GM21423 (cell line): Measurements from ENCODE around the gene ATAD3B.
"Not testable (repeated sequence)": the region's sequence is repeated elsewhere in the genome, so short reads cannot be mapped to it uniquely, and the experiment has no call there.

Source experiments
- ATAC-seq: cut with Tn5 transposase; IDR thresholded peaks from one replicate; pipeline ENCODE4 v1.9.1; 2021; ENCODE audit warnings: mild to moderate bottlenecking, moderate library complexity; ENCODE audit not compliant: unreplicated experiment

ATAD3B gene

DNA sequence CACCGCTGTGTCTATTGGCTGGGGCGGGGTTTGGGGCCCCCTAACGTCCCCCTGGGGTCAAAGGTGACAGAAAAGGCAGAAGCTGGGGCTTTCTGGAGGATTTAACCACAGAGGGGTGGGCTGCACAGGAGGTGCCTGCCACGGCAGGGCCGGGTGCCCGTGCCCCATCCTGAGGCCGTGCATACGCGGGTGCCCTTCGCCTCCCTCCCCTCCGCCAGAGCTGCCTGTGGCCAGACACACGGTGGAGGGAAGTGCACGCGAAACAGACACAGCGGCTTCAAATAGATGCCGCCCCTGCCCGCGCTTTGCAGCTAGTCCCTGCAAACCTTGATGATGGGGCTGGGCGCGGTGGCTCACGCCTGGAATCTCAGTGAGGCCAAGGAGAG is 37.9 kb downstream of the ATAD3B start:
- not testable (repeated sequence) for ATAC-seq

DNA sequence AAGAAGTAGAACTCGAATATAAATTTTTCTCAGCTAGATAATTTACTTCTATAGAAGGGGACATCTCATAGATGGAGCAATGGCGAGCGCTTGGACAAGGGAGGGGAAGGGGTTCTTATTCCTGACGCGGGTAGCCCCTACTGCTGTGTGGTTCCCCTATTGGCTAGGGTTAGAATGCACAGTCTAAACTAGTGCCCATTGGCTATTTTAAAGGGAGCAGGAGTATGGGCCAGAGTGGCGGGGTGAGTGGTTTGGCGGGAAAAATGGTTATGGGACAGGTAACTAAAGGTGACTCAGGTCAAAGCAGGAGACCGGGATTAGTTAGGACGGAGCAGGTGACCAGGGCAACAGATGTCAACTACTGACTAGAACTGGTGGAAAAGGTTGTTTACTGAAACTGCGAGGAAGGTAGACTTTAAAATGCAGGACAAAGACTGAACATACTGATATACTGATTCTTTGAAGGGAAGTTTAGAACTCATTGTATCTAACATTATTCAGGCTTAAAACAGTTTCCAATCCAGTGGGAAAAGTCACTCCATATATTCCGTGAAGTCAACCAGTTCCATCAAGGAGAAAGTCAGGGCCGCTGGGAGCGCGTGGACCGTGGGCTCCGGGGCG is 39.5 kb downstream of the ATAD3B start:
- no peak for ATAC-seq

DNA sequence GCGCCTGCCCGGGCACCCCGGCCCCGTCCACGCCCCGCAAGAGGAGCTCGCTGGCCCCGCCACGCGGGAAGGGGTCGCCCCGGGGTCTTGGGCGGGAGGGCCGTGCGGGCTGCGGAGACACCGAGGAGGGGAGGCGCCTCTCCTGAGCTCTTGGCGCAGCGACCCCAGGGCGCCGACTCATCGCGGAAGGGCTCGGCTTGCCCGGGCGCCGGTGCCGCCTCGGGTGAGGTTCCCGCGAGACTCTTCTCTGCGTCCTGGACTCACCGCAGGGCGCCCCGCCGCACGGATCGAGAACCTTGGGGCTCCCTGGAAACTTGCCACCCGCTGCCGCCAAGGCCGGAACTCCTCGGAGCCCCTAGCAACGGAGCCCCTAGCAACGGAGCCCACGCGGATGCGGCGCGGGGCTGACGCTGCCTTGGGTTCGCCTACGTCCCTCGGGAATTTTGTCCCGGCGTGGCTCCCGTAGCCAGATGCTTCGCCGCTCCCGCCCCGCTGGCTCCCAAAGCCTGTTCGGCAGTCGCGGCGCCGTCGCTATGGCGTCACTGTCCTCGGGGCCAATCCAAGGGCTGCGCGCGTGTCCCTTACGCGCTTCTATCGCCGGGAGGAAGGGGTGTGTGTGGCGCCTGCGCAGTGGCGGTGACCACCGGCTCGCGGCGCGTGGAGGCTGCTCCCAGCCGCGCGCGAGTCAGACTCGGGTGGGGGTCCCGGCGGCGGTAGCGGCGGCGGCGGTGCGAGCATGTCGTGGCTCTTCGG is 40.1 kb downstream of the ATAD3B start, which contains the start of gene ATAD3A:
ATAD3A (plus strand) TSS at position 630 of the 753 bp plus-strand sequence; CDS start at position 737, 107 bp downstream.
- ATAC-seq, result peak; percentile 88

DNA sequence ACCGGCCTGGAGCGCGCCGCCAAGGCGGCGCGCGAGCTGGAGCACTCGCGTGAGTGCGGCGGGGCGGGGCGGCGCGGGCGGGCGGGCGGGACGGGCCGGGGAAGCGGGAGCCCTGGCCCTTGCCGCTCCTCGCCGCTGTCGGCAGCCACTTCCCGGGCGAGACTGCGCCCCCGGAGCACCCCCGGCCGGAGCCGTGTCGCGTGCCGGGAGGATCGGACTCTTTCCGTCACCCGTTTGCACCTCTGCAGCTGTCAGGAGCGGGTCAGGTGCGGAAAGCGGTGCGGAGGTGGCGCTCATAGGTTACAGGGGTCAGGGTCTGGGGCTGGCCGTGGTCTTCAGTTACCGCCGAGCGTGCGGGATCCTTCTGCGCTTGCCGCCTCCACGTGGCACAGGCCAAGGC is 40.9 kb downstream of the ATAD3B start:
- peak; percentile 8 for ATAC-seq

DNA sequence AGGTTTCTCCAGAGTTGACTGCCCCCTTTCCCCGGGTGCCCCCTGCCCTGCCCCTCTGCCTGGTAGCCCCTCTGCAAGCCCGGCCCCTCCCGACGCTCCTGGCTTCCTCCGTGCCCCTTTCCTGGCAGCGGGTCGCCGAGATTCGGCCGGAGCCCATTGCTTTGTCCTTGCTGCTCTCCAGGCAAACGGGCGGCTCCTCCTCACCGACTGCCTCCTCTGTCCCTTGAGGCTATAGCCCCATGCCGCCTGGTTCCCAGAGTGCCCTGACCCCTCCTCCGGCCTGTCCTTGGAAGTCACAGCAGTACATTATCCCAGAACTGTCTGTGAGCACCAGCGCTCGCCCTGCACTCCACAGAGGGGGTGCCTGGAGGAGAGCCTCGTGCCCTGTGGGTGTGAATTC is 42.1 kb downstream of the ATAD3B start:
- ATAC-seq, result not testable (repeated sequence)

DNA sequence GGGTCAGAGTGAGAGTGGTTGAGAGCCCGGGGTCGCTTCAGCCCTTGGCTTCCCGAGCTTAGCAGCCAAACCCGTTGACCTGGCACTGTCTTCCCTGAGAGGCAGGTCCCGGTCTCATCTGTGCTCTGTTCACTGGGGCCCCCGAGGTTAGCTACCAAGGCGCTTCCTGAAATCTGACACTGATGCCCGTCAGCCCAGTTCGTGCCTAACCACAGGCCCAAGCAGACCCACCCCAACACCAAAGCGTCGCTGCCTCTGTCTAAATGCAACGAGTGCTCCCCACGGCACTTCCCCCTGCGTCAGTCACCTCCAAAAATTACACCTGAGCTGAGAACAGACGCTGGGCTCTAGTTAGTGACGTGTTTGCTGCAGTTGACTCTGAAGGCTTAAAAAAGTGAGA is 42.8 kb downstream of the ATAD3B start:
- ATAC-seq, result not testable (repeated sequence)

DNA sequence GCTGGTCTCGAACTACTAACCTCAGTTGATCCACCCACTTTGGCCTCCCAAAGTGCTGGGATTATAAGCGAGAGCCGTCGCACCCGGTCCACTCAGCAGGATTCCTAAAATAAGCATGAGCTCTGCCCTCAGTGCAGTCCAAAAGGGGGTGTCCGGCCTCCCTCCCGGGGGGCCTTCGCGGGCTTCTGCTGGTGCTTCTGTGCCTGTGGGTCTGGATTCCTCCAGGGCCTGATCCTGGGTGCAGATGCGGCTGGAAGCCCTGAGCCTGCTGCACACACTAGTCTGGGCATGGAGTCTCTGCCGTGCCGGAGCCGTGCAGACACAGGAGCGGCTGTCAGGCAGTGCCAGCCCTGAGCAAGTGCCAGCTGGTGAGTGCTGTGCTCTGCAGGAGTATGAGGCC is 45.4 kb downstream of the ATAD3B start:
- ATAC-seq, result not testable (repeated sequence)

DNA sequence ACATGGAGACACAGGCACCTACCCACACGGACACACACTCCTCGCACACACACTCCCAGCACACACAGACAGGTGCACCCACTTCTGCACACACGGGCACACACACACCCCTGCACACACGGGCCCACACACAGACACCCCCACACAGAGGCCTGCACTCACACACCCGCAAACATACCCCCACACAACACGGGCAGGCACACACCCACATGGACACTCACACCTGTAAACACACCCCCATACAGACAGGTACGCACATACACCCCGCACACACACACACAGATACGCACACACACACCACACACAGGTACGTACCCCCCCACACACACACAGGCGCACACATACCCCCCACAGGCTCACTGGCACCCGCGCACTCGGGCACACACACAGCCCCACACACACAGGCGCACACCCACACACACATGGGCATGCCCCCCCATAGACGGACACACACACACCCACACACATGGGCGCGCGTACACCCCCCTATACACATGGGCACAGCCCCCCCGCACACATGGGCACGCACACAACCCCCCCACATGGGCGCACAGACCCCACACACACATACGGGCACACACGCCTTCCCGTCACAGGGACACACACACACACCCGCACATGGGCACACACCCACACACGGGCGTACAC is 46.5 kb downstream of the ATAD3B start:
- no peak for ATAC-seq

DNA sequence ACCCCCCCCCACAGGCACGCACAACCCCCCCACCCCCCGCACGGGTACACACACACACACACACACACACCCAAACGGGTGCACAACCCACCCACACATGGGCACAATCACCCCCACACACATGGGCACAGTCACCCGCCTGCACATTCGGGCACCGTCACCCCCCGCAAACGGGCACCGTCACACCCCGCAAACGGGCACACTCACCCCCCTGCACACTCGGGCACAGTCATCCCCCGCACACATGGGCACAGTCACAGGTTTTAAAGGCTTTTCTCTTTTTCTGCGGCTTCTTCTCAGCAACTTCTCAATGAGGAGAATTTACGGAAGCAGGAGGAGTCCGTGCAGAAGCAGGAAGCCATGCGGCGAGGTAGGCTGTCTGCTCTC is 47.0 kb downstream of the ATAD3B start:
- ATAC-seq, result not testable (repeated sequence)

DNA sequence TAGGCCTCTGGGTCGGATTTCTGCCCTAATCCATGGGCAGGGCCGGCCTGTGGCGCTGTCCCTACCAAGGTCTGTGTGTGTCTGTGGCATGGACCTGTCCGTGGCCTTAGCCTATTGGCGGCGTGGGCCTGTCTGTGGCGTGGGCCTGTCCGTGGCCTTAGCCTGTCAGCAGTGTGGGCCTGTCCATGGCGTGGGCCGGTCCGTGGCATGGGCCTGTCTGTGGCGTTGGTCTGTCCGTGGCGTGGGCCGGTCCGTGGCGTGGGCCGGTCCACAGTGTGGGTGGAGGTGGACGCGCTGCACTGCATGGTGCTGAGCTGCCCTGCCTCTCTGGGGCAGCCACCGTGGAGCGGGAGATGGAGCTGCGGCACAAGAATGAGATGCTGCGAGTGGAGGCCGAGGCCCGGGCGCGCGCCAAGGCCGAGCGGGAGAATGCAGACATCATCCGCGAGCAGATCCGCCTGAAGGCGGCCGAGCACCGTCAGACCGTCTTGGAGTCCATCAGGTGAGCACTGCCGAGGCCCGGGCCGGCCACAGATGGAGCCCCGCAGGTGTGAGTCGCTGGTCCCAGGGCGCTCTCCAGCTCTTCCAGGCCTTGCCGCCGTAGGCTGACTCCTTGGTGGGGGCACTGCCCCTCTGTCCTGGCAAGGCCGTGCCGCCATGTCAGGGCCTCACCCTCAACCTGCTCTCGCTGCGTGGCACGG is 48.4 kb downstream of the ATAD3B start:
- ATAC-seq, result not testable (repeated sequence)

DNA sequence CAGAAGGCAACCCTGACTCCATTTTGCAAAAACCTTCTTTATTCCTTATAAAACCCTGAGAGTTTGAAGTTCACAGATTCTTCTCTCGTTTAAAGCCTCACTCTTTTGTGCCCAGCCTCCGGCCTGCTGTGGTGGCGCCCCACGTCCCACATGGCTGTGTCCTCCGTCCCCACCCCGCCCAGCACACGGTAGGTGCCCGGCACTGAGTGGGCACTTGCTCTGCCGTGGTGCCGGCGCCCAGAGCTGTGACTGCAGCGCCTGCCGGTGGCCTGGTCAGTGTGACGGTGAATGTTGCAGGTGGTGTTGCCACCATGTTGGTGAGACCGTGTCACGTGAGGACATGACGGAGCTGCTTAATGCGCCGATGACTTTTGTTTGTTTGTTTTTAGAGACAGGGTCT is 49.8 kb downstream of the ATAD3B start:
- no peak for ATAC-seq

DNA sequence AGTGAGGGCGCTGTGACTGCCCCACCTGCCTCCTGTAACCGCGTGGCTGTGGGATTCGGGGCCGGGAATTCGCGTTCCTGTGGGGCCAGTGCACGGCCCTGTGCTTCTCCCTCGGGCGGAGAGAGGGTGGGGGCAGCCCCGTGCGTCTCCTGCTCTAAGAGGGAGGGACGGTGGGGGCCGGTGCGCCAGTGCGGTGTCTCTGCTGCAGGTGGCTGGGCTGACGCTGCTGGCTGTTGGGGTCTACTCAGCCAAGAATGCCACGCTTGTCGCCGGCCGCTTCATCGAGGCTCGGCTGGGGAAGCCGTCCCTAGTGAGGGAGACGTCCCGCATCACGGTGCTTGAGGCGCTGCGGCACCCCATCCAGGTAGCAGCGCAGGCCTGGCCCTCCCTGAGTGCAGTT is 51.0 kb downstream of the ATAD3B start:
- not testable (repeated sequence) for ATAC-seq

DNA sequence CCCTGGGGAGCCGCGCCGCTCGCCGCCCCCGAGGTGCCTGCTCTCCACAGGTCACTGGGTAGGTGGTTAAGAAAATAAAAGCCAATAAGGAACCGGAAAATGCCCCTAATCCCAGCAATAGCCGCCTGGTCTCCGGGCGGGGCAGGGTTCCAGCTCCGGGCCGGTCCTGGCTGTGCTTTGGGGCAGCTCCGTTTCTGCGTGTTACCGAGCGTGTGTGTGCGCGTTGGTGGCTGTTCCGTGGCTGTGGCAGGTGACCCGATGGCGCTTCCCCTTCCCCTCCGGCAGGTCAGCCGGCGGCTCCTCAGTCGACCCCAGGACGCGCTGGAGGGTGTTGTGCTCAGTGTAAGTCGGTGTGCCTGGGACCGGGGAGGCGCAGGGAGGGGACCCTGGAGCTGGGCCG is 51.7 kb downstream of the ATAD3B start:
- ATAC-seq, result not testable (repeated sequence)

DNA sequence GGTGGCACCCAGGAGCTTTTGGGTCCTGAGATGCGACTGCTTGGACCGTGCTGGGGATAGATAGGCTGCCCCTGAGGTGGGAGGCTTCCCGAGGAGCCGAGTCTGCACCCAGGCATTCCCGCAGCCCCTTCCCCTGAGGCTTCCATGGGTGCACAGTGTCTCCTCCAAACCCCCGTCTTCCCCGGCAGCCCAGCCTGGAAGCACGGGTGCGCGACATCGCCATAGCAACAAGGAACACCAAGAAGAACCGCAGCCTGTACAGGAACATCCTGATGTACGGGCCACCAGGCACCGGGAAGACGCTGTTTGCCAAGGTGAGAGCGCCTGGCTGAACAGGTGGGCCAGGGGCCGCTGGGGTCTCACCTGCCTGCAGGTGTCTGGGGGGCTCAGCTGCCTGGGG is 52.1 kb downstream of the ATAD3B start:
- ATAC-seq, result not testable (repeated sequence)

DNA sequence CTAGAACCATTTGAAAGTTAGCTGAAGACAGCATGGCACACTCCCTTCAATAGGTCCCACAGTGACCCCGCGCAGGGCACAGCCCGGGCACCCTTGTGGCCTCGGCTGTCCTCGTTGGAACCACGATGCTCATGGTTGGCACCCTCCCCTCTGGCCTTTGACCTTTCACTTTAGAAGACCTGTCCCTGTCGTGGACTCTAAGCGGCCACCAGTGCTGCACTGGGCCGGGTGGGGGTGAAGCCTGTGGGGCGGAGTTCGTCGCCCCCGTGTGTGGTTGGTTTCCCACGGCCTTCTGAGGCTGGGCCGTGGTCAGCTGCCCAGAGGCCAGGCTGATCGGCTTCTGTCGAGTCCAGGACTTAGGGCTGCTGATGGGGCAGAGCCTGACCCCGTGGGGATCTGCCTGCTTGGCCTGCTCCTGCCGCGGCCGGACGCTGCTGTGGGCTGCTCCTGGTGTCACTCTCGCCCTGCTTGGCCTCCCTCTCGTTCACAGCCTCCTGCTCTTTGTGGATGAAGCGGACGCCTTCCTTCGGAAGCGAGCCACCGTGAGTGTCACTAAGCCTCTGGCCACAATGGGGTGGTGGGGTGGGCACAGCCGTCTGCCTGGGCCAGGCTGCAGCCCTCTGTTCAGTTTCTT is 53.3 kb downstream of the ATAD3B start:
- not testable (repeated sequence) for ATAC-seq

DNA sequence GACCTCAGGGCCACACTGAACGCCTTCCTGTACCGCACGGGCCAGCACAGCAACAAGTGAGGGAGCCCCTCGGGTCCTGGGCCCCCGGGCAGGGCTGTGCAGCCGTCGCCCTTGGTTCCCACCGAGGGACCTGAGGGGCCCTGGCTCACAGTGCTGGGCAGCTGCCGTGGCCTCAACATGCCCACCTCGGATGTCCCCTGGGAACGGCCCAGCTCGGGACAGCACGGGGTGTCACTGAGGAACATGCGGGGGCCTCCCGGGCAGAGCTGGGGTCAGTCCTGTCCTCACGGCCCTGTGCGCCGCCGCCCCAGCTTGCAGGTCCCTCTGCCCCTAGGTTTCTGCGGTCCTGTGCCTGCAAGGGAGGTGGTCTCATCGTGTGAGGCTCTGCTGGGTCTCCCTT is 54.9 kb downstream of the ATAD3B start:
- ATAC-seq, result not testable (repeated sequence)

DNA sequence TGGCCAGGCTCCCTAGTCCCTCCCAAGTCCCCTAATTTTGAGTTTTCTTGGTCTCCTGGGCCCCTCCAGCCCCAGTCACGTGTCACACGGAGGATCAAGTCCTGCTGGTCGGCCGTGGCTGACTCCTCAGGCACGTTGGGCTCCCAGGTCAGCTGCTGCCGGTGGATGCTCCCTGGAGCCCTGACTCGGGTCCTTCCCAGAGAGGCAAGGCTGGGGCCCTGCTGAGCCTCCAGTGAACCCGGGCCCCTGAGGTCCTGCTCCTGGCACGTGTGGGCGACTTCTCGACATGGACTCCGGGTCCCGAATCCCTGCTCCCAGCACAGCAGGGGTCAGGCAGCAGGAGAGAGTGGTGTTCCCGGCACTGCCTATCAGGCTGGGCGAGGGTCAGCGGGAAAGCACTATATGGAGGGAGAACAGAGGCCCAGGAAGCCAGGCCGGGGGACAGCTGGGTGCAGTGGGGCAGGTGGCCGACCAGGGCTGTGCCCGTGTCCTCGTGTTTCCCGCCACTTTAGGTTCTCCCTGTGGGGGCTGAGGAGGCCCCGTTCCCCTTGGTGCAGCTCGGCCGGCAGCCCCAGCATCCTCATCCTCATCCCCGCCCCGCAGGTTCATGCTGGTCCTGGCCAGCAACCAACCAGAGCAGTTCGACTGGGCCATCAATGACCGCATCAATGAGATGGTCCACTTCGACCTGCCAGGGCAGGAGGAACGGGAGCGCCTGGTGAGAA is 55.7 kb downstream of the ATAD3B start:
- no peak for ATAC-seq

DNA sequence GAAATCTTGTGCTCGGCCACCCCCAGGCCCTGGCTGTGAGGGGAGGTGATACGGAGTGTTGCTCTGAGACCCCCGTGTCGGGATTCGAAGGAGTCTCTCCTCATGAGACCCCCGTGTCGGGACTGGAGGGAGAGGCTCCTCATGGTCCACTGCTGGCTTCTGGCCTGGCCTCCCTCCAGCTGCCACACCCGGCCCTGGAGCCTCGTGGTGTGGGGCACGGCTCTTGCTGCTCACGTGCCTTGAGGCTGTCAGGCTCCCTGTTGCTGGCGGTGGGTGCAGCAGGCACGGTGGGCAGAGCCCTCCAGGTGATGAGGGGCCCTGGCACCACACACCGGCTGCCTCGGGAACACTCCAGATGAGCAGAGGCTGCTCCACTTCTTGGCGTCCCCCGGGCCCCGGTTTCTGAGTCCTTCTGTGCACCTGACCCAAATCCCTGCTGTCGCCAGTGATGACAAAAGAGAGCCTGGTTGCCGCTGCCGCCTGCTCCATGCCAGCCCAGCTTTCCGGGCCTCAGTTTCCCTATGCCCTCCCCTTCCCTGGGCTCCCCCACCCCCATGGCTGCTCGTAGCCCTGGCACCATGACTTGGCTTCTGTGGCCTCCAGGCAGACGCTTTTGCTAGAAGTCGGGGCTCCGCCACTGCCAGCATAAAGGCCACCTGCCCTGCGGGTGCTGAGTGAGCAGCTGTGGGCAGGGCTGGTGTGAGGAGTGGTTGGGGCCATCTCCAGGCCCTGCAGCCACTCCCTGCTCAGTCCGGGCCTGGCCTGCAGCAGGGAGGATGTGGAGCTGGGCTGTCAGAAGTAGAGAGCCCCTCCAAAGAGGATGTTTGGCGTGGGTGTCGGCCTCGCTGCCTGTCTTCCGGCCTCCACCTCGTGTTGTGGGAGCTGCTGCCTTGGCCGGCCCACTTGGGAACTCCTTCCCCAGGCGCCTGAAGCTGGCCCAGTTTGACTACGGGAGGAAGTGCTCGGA is 57.0 kb downstream of the ATAD3B start:
- no peak for ATAC-seq

DNA sequence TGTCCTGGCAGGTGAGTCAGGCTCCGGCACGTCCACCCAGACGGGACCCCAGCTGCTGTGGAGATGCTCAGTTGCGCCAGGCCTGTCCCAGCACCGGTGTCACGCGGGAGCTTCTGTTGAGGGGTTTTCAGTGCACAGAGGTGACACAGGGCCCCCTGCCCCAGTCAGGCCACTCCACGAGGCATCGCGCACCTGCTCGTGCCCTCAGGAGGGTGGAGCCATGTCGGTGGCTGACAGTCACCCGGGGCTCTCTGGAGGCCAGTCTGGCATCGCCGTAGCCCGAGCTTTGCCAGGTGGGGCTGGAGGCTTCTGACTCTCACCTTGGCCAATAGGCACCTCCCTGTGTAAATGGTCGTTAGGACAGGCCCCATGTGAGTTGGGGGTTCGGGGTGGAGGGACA is 57.8 kb downstream of the ATAD3B start:
- no peak for ATAC-seq
